Stimulated activated CD4-positive, alpha-beta T cell treated with anti-CD3 and anti-CD28 coated beads, Interleukin-2, amount 100 ng/mL, for 4 hours (primary cell): Measurements from ENCODE around the gene EFCC1.
A peak's percentile ranks its signal among the peaks of the same experiment; 100 is the strongest.

Source experiments
- DNase-seq: peaks from one replicate; pipeline ENCODE4 v3.0.0-alpha.2; 2020; ENCODE audit warnings: low read depth

EFCC1 gene

GRCh38 chr3:129001101-129001805 lies at the start of gene EFCC1:
TSS of gene EFCC1 (plus strand) at chr3:129001304. CDS start at chr3:129001629, 325 bp downstream.
- no peak for DNase-seq

DNA sequence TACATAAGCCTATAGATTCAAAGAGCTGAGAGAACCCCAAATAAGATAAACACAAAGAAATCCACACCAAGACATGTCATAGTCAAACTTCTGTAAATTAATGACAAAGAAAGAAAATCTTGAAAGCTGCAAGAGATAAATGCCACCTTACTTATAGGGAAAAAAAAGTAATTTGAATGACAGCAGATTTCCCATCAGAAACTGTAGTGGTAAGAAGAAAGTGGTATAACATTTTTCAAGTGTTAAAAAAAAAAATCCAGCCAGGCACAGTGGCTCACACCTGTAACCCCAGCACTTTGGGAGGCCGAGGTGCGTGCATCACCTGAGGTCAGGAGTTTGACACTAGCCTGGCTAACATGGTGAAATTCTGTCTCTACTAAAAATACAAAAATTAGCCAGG lies 44.7 kb upstream of the EFCC1 start:
- DNase-seq = no peak

DNA sequence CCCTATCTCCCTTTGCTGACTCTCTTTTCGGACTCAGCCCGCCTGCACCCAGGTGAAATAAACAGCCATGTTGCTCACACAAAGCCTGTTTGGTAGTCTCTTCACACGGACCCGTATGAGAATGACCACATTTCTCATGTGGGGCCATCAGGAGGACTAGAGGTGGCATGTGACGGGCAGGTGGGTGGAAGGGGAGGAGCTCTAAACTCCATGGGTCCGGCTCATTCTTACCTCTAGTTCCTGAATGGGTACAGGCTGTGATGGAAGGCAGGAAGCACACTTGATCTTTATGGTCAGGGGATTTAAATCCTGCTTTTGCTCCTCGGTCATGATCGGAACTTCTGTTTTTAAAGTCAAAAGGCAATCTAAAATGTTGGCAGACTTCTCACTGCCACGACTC lies 35.8 kb upstream of the EFCC1 start:
- DNase-seq = no peak

DNA sequence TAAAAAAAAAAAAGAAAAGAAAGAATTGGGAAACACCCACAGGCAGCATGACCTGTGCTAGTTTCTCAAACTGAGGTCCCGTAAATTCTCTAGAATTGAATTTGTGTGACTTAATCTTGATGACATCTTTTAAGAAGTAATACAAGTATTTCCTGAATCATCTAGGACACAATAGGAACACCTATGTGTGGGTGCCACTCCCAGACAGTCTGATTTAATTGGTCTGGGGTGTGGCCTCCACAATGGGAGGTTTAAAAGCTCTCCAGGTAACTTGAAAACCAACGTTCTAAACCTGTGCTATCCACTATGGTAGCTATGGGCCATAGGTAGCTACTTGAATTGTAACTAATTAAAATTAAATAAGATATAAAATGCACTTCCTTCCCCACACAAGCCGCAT lies 35.3 kb upstream of the EFCC1 start:
- DNase-seq = no peak

- DNase-seq = no peak
Observed at GRCh38 chr3:128967748-128968355, 33.3 kb upstream of the EFCC1 start.

DNA sequence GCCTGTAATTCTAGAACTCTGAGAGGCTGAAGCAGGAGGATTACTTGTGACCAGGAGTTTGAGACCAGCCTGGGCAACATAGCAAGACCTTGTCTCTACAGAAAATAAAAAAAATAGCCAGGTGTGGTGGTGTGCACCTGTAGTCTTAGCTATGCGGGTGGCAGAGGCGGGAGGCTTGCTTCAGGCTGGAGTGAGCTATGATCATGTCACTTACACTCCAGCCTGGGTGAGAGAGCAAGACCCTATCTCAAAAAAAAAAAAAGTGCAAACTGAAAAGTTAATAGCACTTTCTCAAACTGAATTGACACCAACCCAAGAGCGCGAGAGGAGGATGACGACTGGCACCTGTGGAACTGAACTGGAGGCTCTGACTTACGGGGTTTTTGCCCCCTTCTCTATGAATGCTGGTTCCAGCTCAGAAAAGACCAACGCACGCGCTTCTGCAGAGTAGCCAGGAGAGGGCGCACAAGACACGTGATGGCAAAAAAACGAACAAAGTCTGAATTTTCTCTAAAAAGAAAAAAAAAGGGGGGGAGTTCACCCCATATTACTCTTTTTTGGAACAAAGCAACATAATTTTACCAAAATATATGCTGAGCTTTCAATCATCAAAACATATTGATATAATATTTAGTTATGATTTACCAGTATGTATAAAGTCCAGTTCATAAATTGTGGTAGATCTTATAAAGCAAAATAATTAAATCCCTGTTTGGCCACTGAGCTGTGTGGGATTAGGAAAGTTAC lies 30.9 kb upstream of the EFCC1 start:
- peak; percentile 43 for DNase-seq

GRCh38 chr3:128970740-128971047 lies 30.4 kb upstream of the EFCC1 start:
- DNase-seq = no peak

- DNase-seq = no peak
Observed at GRCh38 chr3:128971421-128972100, 29.5 kb upstream of the EFCC1 start.

GRCh38 chr3:128973988-128974564 lies 27.0 kb upstream of the EFCC1 start:
- DNase-seq = no peak

DNA sequence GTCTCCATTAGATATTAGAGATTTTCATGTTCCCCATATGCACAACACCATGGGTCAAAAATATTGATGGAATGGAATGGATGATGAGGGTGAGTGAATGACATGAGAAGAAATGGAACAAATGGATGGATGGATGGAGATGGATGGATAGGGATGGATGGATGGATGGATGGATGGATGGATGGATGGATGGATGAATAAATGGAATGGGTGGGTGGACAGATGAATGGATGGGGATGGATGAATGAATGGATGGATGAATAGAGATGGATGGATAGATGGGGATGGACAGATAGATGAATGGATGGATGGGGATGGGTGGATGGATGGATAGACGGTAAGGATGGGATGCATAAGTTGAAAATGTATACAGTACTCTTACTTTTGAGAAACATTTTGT lies 25.8 kb upstream of the EFCC1 start:
- no peak for DNase-seq

- DNase-seq = no peak
Observed at GRCh38 chr3:128983293-128984069, 17.6 kb upstream of the EFCC1 start.

GRCh38 chr3:128984596-128984995 lies 16.5 kb upstream of the EFCC1 start:
- no peak for DNase-seq

DNA sequence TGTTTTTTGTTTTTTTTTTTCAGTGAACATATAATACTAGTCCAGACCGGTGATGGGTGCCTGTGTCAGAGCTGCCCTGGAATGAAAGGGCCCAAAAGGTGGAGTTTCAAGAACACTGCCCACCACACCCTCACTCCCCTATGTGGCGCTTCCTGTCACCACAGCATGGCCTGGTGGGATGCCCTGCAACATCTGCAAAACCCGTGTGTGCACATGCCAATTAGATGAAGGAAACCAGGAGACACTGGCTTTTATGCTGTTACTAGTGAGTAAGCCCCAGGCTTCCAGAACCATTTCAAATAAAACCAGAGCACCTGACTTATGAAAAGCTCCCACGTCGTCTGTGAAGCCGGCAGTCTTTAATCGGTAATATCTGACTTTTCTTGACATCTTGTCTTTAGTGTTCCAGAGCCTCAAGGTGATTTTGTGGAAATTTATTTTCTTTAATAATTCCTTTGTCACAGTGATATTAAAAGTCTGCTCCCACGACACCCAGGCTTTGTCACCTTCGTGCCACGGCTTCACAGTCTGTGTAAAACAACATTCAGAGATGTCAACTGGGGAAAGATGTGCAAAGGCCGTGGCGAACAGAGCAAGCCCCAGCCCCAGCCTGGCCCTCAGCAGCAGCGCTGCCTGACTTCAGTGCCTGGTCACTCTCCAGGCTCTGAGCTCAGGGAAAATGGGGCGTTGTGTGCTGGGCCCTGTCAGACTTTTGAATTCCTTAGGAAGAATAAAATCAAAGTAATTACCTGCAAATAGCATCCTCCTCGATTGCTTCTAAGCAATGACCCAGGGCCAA lies 13.6 kb upstream of the EFCC1 start:
- no peak for DNase-seq

GRCh38 chr3:128988286-128988685 lies 12.8 kb upstream of the EFCC1 start:
- no peak for DNase-seq

DNA sequence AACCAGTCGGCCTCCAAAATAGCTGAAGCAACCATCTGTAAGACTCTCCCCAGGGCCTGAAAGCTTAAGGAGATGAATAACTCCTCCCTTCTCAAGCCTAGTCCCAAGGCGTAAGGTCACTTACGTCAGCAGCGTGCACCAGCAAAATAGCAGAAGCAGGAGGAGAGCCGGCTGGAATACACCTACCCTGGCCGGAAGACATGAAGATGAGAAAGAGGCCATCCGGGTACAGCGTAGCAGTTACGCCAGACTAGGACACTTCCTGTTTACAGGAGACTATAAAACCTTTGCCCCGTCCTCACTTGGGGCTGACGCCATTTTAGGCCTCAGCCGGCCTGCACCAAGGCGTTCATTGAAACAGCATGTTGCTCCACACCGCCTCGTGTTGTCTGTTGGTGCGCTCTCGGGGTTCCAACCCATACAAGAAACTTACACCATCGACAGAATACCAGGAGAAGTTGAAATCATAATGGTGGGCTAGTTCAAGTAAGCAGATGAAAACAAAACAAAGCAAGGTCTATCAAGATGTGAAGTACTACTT lies 9.7 kb upstream of the EFCC1 start:
- DNase-seq = no peak

GRCh38 chr3:128992926-128993460 lies 8.1 kb upstream of the EFCC1 start:
- no peak for DNase-seq

DNA sequence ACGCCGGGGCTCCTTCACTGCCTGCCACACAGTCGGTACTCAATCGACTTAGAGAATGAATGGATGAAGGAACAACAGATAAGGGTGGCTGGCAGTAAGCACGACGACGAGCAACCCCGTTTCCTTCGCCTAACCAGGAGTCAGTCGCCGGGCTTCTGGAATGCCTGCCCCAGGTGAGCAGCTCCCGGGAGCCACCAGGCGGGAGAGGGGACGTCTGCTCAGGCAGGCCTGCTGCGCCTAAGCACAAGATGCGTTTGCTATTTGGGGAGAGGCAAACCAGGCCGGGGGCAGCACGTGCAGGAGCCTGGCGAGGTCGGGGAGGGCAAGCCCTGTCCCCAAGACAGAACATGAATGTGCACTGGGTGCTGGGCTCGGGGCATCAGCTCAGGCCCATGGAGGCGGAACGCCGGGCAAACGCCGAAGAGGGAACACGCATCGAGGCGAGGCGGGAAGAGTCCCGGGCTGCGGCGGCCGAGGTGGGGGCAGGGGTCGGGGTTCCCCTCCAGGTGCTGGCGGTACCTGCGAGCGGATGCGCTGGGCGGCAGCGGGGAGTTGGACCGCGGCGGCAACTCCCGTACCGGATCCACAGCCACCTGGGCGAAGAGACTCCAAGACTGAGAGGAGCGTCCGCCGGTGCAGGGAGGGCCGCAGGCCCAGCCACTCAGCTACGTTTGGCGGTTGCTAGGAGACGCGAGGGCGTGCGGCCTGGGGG lies 7.5 kb upstream of the EFCC1 start, which contains the start of gene CFAP92:
CFAP92 (minus strand) TSS at position 616 of the 712 bp plus-strand sequence. CDS start 772 bp downstream, outside the sequence.
- DNase-seq = peak; percentile 85

DNA sequence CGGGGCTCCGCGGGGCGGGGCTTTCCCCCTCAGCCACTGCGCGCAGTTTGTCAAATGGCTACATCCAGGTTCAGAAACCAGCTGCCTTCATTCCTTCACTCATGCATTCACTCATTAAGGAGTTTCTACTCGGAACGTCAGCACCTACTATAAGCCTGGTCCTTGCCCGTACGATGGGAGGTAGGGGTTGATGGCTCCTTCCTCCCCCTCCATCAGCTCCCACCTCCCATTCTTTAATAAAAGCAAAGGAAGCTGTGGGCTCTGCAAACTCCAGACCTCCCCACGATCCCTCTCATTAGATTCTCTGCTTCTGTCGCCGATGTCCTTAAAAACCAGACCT lies 7.0 kb upstream of the EFCC1 start:
- DNase-seq = no peak
